ENCODE measurements around the gene ITPRIPL1.
A peak's percentile ranks its signal among the peaks of the same experiment; 100 is the strongest.

ITPRIPL1 gene

GRCh38 chr2:96359310-96359709 is 34.2 kb downstream of the ITPRIPL1 start:
- no peak for DNase-seq (ENCODE audit: low spot score)

GRCh38 chr2:96359866-96360265 is 34.7 kb downstream of the ITPRIPL1 start:
- peak; percentile 46 for DNase-seq (ENCODE audit: low spot score)

GRCh38 chr2:96361751-96362150 is 36.6 kb downstream of the ITPRIPL1 start:
- DNase-seq (ENCODE audit: low spot score) = no peak

GRCh38 chr2:96369186-96369585 is 44.1 kb downstream of the ITPRIPL1 start:
- DNase-seq (ENCODE audit: low spot score) = no peak

DNA sequence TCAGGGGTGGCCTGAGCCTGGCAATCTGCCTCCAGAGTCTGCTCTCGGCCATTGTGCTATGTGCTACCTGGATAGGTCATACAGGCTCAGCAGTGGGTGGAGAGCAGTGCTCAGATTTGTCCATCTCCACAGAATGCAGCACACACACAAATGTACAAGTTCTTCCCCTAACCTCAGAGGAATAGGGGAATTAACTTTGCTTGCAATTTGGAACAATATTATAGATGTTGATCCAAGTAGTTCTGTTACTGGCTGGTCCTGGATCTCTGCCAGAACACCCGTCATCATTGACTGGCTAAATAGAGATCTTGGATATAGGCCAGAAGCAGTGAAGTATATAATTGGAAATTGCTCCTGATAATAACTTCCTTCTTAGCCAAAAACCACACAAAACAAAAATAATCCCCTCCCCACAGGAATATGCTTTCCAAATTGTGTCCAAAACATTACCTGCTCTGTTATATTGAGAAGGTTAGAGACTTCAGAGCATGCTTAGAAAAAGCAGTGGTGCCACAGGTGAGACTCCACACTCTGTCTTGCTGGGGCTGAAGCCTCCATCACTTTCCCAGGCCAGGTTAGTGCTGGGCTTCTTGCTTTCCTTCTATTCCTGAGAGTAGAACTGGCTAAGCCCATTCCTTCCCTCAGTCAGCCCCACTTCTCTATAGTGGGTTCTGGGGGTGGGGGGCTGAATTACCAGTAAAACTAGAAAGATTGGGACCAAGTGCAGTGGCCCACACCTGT is 49.3 kb downstream of the ITPRIPL1 start:
- DNase-seq (ENCODE audit: low spot score) = no peak
